ENCODE measurements around the gene SFSWAP.

- TF ChIP-seq CTCF (CRISPR knock-in tag; IDR thresholded peaks at IDR 0.05), result no peak
- TF ChIP-seq SP1 (IDR thresholded peaks at IDR 0.05), result no peak
- no peak for TF ChIP-seq SP1 (CRISPR knock-in tag; IDR thresholded peaks at IDR 0.05)
- no peak for TF ChIP-seq THRA (CRISPR knock-in tag; IDR thresholded peaks at IDR 0.05; ENCODE audit: borderline replicate concordance)
- no peak for TF ChIP-seq HNRNPLL (IDR thresholded peaks at IDR 0.05; ENCODE audit: low read depth, low read length, poor library complexity, severe bottlenecking)
- no peak for TF ChIP-seq NFATC3 (CRISPR knock-in tag; IDR thresholded peaks at IDR 0.05)
- TF ChIP-seq RBM22 (optimal IDR thresholded peaks at IDR 0.05; ENCODE audit: low read length), result no peak
- no peak for TF ChIP-seq ZNF746 (CRISPR knock-in tag; IDR thresholded peaks at IDR 0.05)
- no peak for TF ChIP-seq ARID5B (CRISPR knock-in tag; IDR thresholded peaks at IDR 0.05)
- TF ChIP-seq ZNF256 (CRISPR knock-in tag; conservative IDR thresholded peaks at IDR 0.05), result no peak
Observed at GRCh38 chr12:131844656-131845055, 133.8 kb downstream of the SFSWAP start.
